K562 (cell line): ENCODE data around the gene IFITM2. TPM values are rescaled to one million over a fixed set of nuclear protein-coding genes. Genes with fewer than 3 reads are reported as not detected.
"Not testable (repeated sequence)": the region's sequence is repeated elsewhere in the genome, so short reads cannot be mapped to it uniquely, and the experiment has no call there.

Experiments used
- ATAC-seq: fragments of 200-7000 bp; cut with Tn5 transposase; 3 replicates; pipeline ENCODE4 v1.9.1; 2020; ENCODE audit warnings: moderate library complexity
- BruUV-seq: library from RNA; stranded (reverse); fragments of 400-500 nt; replicated peaks from 2 replicates; lab custom pipeline; 2021; lab: Mats Ljungman, UMichigan
- CTCF ChIA-PET: fragments of 300-600 bp; formaldehyde crosslinking; extraction: SDS; loops from one replicate; lab custom pipeline; 2021; ENCODE audit warnings: low intra/inter-chr PET ratio; lab: Yijun Ruan, JAX
- POLR2A ChIA-PET: fragments of 300-600, 350-650 bp; sonication (Branson Sonifier 250); formaldehyde crosslinking; extraction: SDS; loops from one replicate; lab custom pipeline; 2021; ENCODE audit warnings: antibody characterized with exemption, inconsistent platforms; lab: Yijun Ruan, JAX
- DNase-seq, 4 experiments: peaks; one replicate each; pipeline versions ENCODE4 v3.0.0 to v3.0.0-alpha.2; 2011 to 2018; ENCODE audit warnings: low spot score in 3 of 4, mixed read lengths in 3 of 4; ENCODE audit errors: extremely low read depth in 1 of 4
- FAIRE-seq: peaks from 2 replicates; lab custom pipeline; 2011; peaks lifted over from hg19 to GRCh38; lab: Jason Lieb, UNC
- H2AFZ ChIP-seq: 2 replicates; pipeline ENCODE4 v1.6.0; 2011; ENCODE audit warnings: low read depth, low read length, control low read depth, inconsistent platforms
- H3K27ac ChIP-seq: fragments of 200-600 bp; 3 replicates; pipeline ENCODE4 v1.8.0; 2011; ENCODE audit warnings: low read depth, mild to moderate bottlenecking, control low read depth, inconsistent platforms, low read length, moderate library complexity, mixed read lengths; ENCODE audit errors: extremely low read depth
- H3K27me3 ChIP-seq, 2 experiments: fragments of 300-600 bp in 1 of 2; 2 replicates in 1 of 2; 3 replicates in 1 of 2; pipeline versions ENCODE4 v1.6.0 to v1.8.0; 2011; ENCODE audit warnings: inconsistent platforms in 2 of 2, low read length in 2 of 2, mild to moderate bottlenecking in 1 of 2, mixed read lengths in 1 of 2, moderate library complexity in 1 of 2; ENCODE audit not compliant: control insufficient read depth in 2 of 2, insufficient read depth in 2 of 2
- H3K36me3 ChIP-seq: fragments of 300-600 bp; 3 replicates; pipeline ENCODE4 v1.8.0; 2011; ENCODE audit warnings: mild to moderate bottlenecking, low read length, inconsistent platforms; ENCODE audit not compliant: control insufficient read depth, insufficient read depth
- H3K4me1 ChIP-seq, 2 experiments: fragments of 200-600 bp in 1 of 2; replicated peaks in 1 of 2; 2 replicates in 1 of 2; 3 replicates in 1 of 2; pipeline versions ENCODE4 v1.5.1 to v1.8.0; 2011; ENCODE audit warnings: inconsistent platforms in 2 of 2, low read length in 2 of 2, mild to moderate bottlenecking in 1 of 2, mixed read lengths in 1 of 2, moderate library complexity in 1 of 2; ENCODE audit not compliant: control insufficient read depth in 2 of 2, insufficient read depth in 2 of 2
- H3K4me2 ChIP-seq: 2 replicates; pipeline ENCODE4 v1.6.1; 2011; ENCODE audit warnings: low read length, control low read depth, inconsistent platforms, mixed read lengths; ENCODE audit not compliant: insufficient read depth
- H3K4me3 ChIP-seq: fragments of 200-600 bp; sonication (generic), shearing (Covaris generic); 2 replicates; pipeline ENCODE4 v1.5.1; 2016; ENCODE audit warnings: control low read depth, inconsistent platforms
- H3K79me2 ChIP-seq: fragments of 200-600 bp; 3 replicates; pipeline ENCODE4 v1.8.0; 2011; ENCODE audit warnings: low read length, inconsistent platforms; ENCODE audit not compliant: control insufficient read depth, insufficient read depth
- H3K9ac ChIP-seq, 2 experiments: 2 replicates each; pipeline versions ENCODE4 v1.6.0 to v1.6.1; 2011; ENCODE audit warnings: low read depth in 2 of 2, low read length in 2 of 2, control low read depth in 1 of 2, inconsistent platforms in 1 of 2, mild to moderate bottlenecking in 1 of 2, mixed read lengths in 1 of 2; ENCODE audit not compliant: insufficient read depth in 1 of 2
- H3K9me1 ChIP-seq: one replicate; pipeline ENCODE4 v1.6.0; 2011; ENCODE audit warnings: inconsistent platforms, mild to moderate bottlenecking, low read length, moderate library complexity; ENCODE audit not compliant: control insufficient read depth, insufficient read depth
- H3K9me3 ChIP-seq: replicated peaks from 2 replicates; pipeline ENCODE4 v1.5.1; 2011; ENCODE audit warnings: low read depth, low read length, inconsistent platforms; ENCODE audit not compliant: control insufficient read depth, insufficient read depth
- H4K20me1 ChIP-seq: replicated peaks from 2 replicates; pipeline ENCODE4 v1.6.1; 2011; ENCODE audit warnings: low read length, inconsistent platforms, mixed read lengths; ENCODE audit not compliant: control insufficient read depth, insufficient read depth
- ADNP ChIP-seq: fragments of 200-800 bp; sonication (Bioruptor generic); IDR thresholded peaks from 2 replicates; pipeline ENCODE4 v1.6.1; 2016; ENCODE audit warnings: missing genetic modification characterization, missing compliant biosample characterization
- ARID3B ChIP-seq: fragments of 250-450 bp; sonication (Bioruptor Pico); IDR thresholded peaks from 2 replicates; pipeline ENCODE4 v1.4.0; 2020; ENCODE audit warnings: borderline replicate concordance
- CEBPB ChIP-seq: fragments of 450-650 bp; IDR thresholded peaks from 2 replicates; pipeline ENCODE4 v1.6.1; 2016; ENCODE audit warnings: missing genetic modification characterization, missing compliant biosample characterization
- CEBPG ChIP-seq, 3 experiments: fragments of 200-800 bp in 1 of 3; sonication (Bioruptor generic) in 1 of 3; sonication (generic) in 1 of 3; formaldehyde crosslinking in 1 of 3; IDR thresholded peaks in 2 of 3; conservative IDR thresholded peaks in 1 of 3; 2 replicates each; pipeline versions ENCODE4 v1.6.1 to v1.8.0; 2016 to 2022; ENCODE audit warnings: missing compliant biosample characterization in 2 of 3, missing genetic modification characterization in 2 of 3, mild to moderate bottlenecking in 1 of 3, missing genetic modification reagents in 1 of 3
- GABPA ChIP-seq: fragments of 200-800 bp; sonication (Bioruptor generic); conservative IDR thresholded peaks from 2 replicates; pipeline ENCODE4 v1.6.1; 2016; ENCODE audit warnings: low read depth, missing genetic modification characterization, missing compliant biosample characterization
- KDM1A ChIP-seq, 2 experiments: fragments of 450-650 bp; IDR thresholded peaks; 2 replicates each; pipeline ENCODE4 v1.6.1; 2016; ENCODE audit warnings: mild to moderate bottlenecking in 2 of 2
- MLLT1 ChIP-seq, 2 experiments: fragments of 450-650 bp; IDR thresholded peaks; 2 replicates each; pipeline ENCODE4 v1.6.1; 2016
- PRDM10 ChIP-seq: fragments of 450-650 bp; IDR thresholded peaks from 2 replicates; pipeline ENCODE4 v1.6.1; 2018; ENCODE audit not compliant: partially characterized antibody
- RBFOX2 ChIP-seq: fragments of 200-400 bp; formaldehyde crosslinking; IDR thresholded peaks from 2 replicates; pipeline ENCODE4 v1.6.1; 2017; ENCODE audit warnings: low read depth, mild to moderate bottlenecking, low read length, moderate library complexity
- ZNF766 ChIP-seq: fragments of 200-800 bp; sonication (Bioruptor generic); conservative IDR thresholded peaks from 2 replicates; pipeline ENCODE4 v1.6.1; 2016; ENCODE audit warnings: missing genetic modification characterization, missing compliant biosample characterization
- WGBS: fragments of 100-300 bp; shearing (Covaris generic); methylation state at CpG from one replicate; pipeline ENCODE4 v1.1.6; 2016; ENCODE audit warnings: low coverage, mixed read lengths; ENCODE audit not compliant: insufficient coverage; ENCODE audit errors: missing lambda C conversion rate; 5-methylcytosine and 5-hydroxymethylcytosine counted together
- in situ Hi-C: fragments of 300-500 bp; cut with MboI; formaldehyde crosslinking; loops from 4 replicates; pipeline ENCODE4 v1.15.0; 2018; ENCODE audit warnings: inconsistent platforms, mixed read lengths
- intact Hi-C: fragments of 100-400 bp; cut with micrococcal nuclease; formaldehyde crosslinking; loops from 2 replicates; pipeline ENCODE4 v1.14.2; 2022
- polyA plus RNA-seq, 8 experiments: library from polyadenylated mRNA; depleted of rRNA in 4 of 8; stranded (reverse) in 5 of 8; unstranded in 3 of 8; fragments of >200 nt; fragmentation: Nextera tagmentation in 2 of 8; fragmentation: Illumina TruSeq in 1 of 8; extraction: Ambion mirVana in 2 of 8; extraction: Trizol in 1 of 8; gene quantifications; 2 replicates each; pipeline versions ENCODE4 v1.2.1 to v1.2.3, GENCODE V29; 2011 to 2014; ENCODE audit warnings: inconsistent platforms in 1 of 8, missing spikeins in 1 of 8
- total RNA-seq, 7 experiments: library from RNA; depleted of rRNA in 6 of 7; stranded (reverse); fragments of >200 nt in 6 of 7; fragmentation: Illumina TruSeq in 2 of 7; extraction: Trizol in 2 of 7; gene quantifications; 2 replicates each; pipeline versions ENCODE4 v1.2.1 to v1.2.3, GENCODE V29; 2011 to 2021; ENCODE audit warnings: low replicate concordance in 1 of 7

The IFITM2 gene
- total and polyA plus RNA-seq, 9 of the 15 experiments (the other 6 are each of a cell fraction or from before 2014, with no cell fraction given): 52.8 to 4,872 (median 356) TPM

- TF ChIP-seq PRDM10 (peak; percentile 87), ARID3B (CRISPR knock-in tag) (no peak), GABPA (tag) (no peak)
Measured at GRCh38 chr11:328012-328411, 20.4 kb downstream of the IFITM2 start (continued).

GRCh38 chr11:328516-329100, 21.0 kb downstream of the IFITM2 start:
- intact Hi-C loops: loop anchor here (1.0 kb wide), 1 partner anchor 23 kb away; no protein-coding TSS in a partner anchor
- peak; percentile 25 to 42; a peak in 1 of 4 replicates for TF ChIP-seq KDM1A (IDR thresholded peaks at IDR 0.05)
- 0 out of 2 replicates have a peak, but pooled peaks have one; percentile 0 for TF ChIP-seq ZNF766 (CRISPR knock-in tag)
- TF ChIP-seq CEBPB (tag): peak; percentile 55
- TF ChIP-seq MLLT1 (IDR thresholded peaks at IDR 0.05): peak in 1 of 2 experiments; percentile 21; a peak in 1 of 4 replicates
- TF ChIP-seq CEBPG (CRISPR knock-in tag; IDR thresholded peaks at IDR 0.05): not testable (repeated sequence)
- TF ChIP-seq CEBPG (tag; conservative IDR thresholded peaks at IDR 0.05 in 1 of 2, IDR thresholded peaks at IDR 0.05 in 1 of 2): peak; percentile 6 to 8; a peak in 1 of 4 replicates
- TF ChIP-seq RBFOX2: peak; percentile 36; the same call in 1 of the 2 replicates
- peak; percentile 66; the same call in 1 of the 2 replicates for TF ChIP-seq ADNP

More at GRCh38 chr11:328516-329100, 21.0 kb downstream of the IFITM2 start:
- FAIRE-seq, CTCF ChIA-PET, ATAC-seq, H3K9me1 ChIP-seq, H3K36me3 ChIP-seq, H3K27me3 ChIP-seq, H4K20me1 ChIP-seq, H3K9me3 ChIP-seq, DNase-seq, in situ Hi-C loops, H2AFZ ChIP-seq: not testable (repeated sequence)
- H3K27ac ChIP-seq: peak overlapping the region; percentile 88
- H3K4me3 ChIP-seq: peak overlapping the region; percentile 43
- TSS peak; percentile 73 for BruUV-seq
- peaks cover 46 to 56% of the 10 kb centered on the region in 2 experiments for H3K4me1 ChIP-seq
- POLR2A ChIA-PET: interaction anchor here (0.7 to 3.1 kb wide), 17 partner anchors 9 to 121 kb away, joined by 3 to 21 read pairs (median 5); partner anchors contain the start of genes BET1L and RIC8A
- peak overlapping the region; percentile 73 to 82; a peak in 3 of 4 replicates for H3K9ac ChIP-seq
- 8% methylated on average over 13 of the region's 15 CpGs for WGBS
- peak overlapping the region; percentile 76 for H3K4me2 ChIP-seq
- H3K79me2 ChIP-seq: peaks cover 29% of the 10 kb centered on the region
